PC-9 (cell line): ENCODE data around the gene CYS1. TPM values are rescaled to one million over a fixed set of nuclear protein-coding genes. Genes with fewer than 3 reads are reported as not detected.

Experiments used
- BruUV-seq: library from RNA; stranded (reverse); fragments of 400-500 nt; replicated peaks from 2 replicates; lab custom pipeline; 2021; lab: Mats Ljungman, UMichigan
- CTCF ChIA-PET: fragments of 300-600 bp; sonication (Branson Sonifier 250); formaldehyde crosslinking; loops from one replicate; lab custom pipeline; 2022; ENCODE audit warnings: antibody characterized with exemption; lab: Charles Lee
- POLR2A ChIA-PET: fragments of 300-600 bp; sonication (Branson Sonifier 250); formaldehyde crosslinking; loops from one replicate; lab custom pipeline; 2022; ENCODE audit warnings: antibody characterized with exemption; ENCODE audit not compliant: unreplicated experiment; lab: Charles Lee
- DNase-seq, 2 experiments: peaks; one replicate each; pipeline versions ENCODE4 v3.0.0 to v3.0.0-alpha.2; 2015 to 2022; ENCODE audit warnings: mixed read lengths in 1 of 2
- H2AFZ ChIP-seq: fragments of 200-600 bp; sonication (generic); 2 replicates; pipeline ENCODE4 v1.8.1; 2017; ENCODE audit warnings: antibody characterized with exemption
- H3F3A ChIP-seq: fragments of 200-600 bp; sonication (generic); 2 replicates; pipeline ENCODE4 v1.8.1; 2017; ENCODE audit warnings: antibody characterized with exemption, mild to moderate bottlenecking, low read depth; ENCODE audit not compliant: insufficient read depth
- H3K27ac ChIP-seq: fragments of 200-600 bp; sonication (generic); 2 replicates; pipeline ENCODE4 v1.6.1; 2016; ENCODE audit warnings: mixed run types
- H3K27me3 ChIP-seq: fragments of 200-600 bp; sonication (generic); 2 replicates; pipeline ENCODE4 v1.6.1; 2016; ENCODE audit warnings: low read depth, mixed run types; ENCODE audit not compliant: insufficient read depth
- H3K36me3 ChIP-seq: fragments of 200-600 bp; sonication (generic); 2 replicates; pipeline ENCODE4 v1.6.1; 2016; ENCODE audit warnings: low read depth, mixed run types
- H3K4me1 ChIP-seq: fragments of 200-600 bp; sonication (generic); replicated peaks from 2 replicates; pipeline ENCODE4 v1.6.1; 2016; ENCODE audit warnings: mixed run types; ENCODE audit not compliant: insufficient read depth
- H3K4me2 ChIP-seq: fragments of 200-600 bp; sonication (generic); 2 replicates; pipeline ENCODE4 v1.6.1; 2017; ENCODE audit warnings: mixed run types
- H3K4me3 ChIP-seq: fragments of 200-600 bp; sonication (generic); 2 replicates; pipeline ENCODE4 v1.6.1; 2016; ENCODE audit warnings: mixed run types
- H3K79me2 ChIP-seq: fragments of 200-600 bp; sonication (generic); 2 replicates; pipeline ENCODE4 v1.6.1; 2017; ENCODE audit warnings: low read depth, mixed run types
- H3K9me2 ChIP-seq: fragments of 200-600 bp; sonication (generic); 2 replicates; pipeline ENCODE4 v1.8.1; 2017; ENCODE audit warnings: mild to moderate bottlenecking; ENCODE audit not compliant: insufficient read depth
- H3K9me3 ChIP-seq: fragments of 200-600 bp; sonication (generic); 2 replicates; pipeline ENCODE4 v1.8.1; 2016; ENCODE audit warnings: low read depth; ENCODE audit not compliant: insufficient read depth
- H4K20me1 ChIP-seq: fragments of 200-600 bp; sonication (generic); 2 replicates; pipeline ENCODE4 v1.8.1; 2017; ENCODE audit not compliant: insufficient read depth
- EZH2 ChIP-seq: fragments of 200-600 bp; sonication (generic); IDR thresholded peaks from 2 replicates; pipeline ENCODE4 v1.8.0; 2017; ENCODE audit warnings: antibody characterized with exemption, low read depth
- intact Hi-C: fragments of 100-400 bp; cut with micrococcal nuclease; formaldehyde crosslinking; loops from one replicate; pipeline ENCODE4 v1.10.0; 2022; ENCODE audit not compliant: unreplicated experiment
- total RNA-seq: library from RNA; stranded (reverse); gene quantifications from 2 replicates; pipeline ENCODE4 v1.2.3, GENCODE V29; 2021
- TF ChIP-seq, protein P1 (sequence below): fragments of 200-600 bp; sonication (generic); conservative IDR thresholded peaks from 2 replicates; pipeline ENCODE4 v1.6.1; 2017; ENCODE audit warnings: mixed run types, antibody characterized with exemption, mild to moderate bottlenecking, moderate library complexity

CYS1 gene
- total RNA-seq, 1 experiment from 2014 or later: 0.61 TPM

DNA sequence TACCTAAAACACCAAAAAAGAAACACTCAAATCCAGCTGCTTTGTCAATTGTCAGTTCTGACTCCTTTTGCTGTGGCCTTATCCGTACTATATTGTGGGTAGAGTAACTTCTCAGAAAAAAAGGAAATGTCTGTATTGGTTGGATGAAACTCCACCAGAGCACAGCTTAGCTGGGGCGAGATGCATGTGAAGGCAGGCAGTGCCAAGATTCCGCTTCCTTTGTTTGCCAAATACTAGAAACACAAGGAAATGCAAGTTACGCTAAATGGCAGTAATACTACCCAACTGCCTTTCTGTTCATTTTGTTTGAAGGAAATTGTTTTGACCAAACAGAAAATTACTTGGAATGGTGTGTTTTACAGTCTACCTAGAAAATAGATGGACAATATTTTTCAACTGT lies 26.9 kb downstream of the CYS1 start:
- TF ChIP-seq EZH2: no peak
- TF ChIP-seq, protein P1, sequence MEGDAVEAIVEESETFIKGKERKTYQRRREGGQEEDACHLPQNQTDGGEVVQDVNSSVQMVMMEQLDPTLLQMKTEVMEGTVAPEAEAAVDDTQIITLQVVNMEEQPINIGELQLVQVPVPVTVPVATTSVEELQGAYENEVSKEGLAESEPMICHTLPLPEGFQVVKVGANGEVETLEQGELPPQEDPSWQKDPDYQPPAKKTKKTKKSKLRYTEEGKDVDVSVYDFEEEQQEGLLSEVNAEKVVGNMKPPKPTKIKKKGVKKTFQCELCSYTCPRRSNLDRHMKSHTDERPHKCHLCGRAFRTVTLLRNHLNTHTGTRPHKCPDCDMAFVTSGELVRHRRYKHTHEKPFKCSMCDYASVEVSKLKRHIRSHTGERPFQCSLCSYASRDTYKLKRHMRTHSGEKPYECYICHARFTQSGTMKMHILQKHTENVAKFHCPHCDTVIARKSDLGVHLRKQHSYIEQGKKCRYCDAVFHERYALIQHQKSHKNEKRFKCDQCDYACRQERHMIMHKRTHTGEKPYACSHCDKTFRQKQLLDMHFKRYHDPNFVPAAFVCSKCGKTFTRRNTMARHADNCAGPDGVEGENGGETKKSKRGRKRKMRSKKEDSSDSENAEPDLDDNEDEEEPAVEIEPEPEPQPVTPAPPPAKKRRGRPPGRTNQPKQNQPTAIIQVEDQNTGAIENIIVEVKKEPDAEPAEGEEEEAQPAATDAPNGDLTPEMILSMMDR: no peak
- Histone ChIP-seq H3K9me2 (no peaks in the 10 kb centered on the region), H3K4me1 (peaks cover 10% of the 10 kb centered on the region; the same call in 1 of the 2 replicates), H3K4me2 (no peak overlapping the region), H3F3A (peaks cover 18% of the 10 kb centered on the region), H3K9me3 (no peaks in the 10 kb centered on the region), H2AFZ (no peak overlapping the region), H3K79me2 (peaks cover 12% of the 10 kb centered on the region; the same call in 1 of the 2 replicates), H3K27ac (no peak overlapping the region), H3K4me3 (no peak overlapping the region), H4K20me1 (peaks cover 4% of the 10 kb centered on the region), H3K36me3 (peaks cover 33% of the 10 kb centered on the region; the same call in 1 of the 2 replicates), H3K27me3 (no peaks in the 10 kb centered on the region)
- ChIA-PET CTCF (no interaction called here), POLR2A (no interaction called here)
- intact Hi-C loops: loop anchor here (10.0 kb wide), 1 partner anchor 419 kb away; the partner anchor contains the start of gene YWHAQ
- BruUV-seq: no TSS peak
- DNase-seq: no peak

DNA sequence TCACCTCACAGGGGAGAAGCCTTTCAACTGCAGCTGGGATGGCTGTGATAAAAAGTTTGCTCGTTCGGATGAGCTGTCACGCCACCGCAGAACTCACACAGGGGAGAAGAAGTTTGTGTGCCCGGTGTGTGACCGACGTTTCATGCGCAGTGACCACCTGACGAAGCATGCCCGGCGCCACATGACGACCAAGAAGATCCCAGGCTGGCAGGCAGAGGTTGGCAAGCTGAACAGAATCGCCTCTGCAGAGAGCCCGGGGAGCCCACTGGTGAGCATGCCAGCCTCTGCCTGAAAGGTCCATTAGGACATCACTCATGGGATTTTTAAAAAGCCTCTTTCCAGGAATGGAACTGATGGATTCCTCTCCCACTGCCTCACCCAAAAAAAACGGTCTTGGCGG lies 28.0 kb downstream of the CYS1 start:
- Histone ChIP-seq H3K36me3 (peaks cover 35% of the 10 kb centered on the region; the same call in 1 of the 2 replicates), H3K27me3 (no peaks in the 10 kb centered on the region), H3K4me1 (peaks cover 10% of the 10 kb centered on the region; the same call in 1 of the 2 replicates), H3K9me2 (no peaks in the 10 kb centered on the region), H2AFZ (no peak overlapping the region), H3K4me2 (no peak overlapping the region), H3K9me3 (no peaks in the 10 kb centered on the region), H3F3A (peaks cover 19% of the 10 kb centered on the region), H4K20me1 (peaks cover 5% of the 10 kb centered on the region), H3K79me2 (peaks cover 12% of the 10 kb centered on the region; the same call in 1 of the 2 replicates), H3K4me3 (no peak overlapping the region), H3K27ac (no peak overlapping the region)
- POLR2A ChIA-PET: no interaction called here
- intact Hi-C loops: loop anchor here (10.0 kb wide), 1 partner anchor 417 kb away; the partner anchor contains the start of gene YWHAQ
- CTCF ChIA-PET: no interaction called here
- TF ChIP-seq, protein P1: no peak
- DNase-seq: no peak
- BruUV-seq: no TSS peak

DNA sequence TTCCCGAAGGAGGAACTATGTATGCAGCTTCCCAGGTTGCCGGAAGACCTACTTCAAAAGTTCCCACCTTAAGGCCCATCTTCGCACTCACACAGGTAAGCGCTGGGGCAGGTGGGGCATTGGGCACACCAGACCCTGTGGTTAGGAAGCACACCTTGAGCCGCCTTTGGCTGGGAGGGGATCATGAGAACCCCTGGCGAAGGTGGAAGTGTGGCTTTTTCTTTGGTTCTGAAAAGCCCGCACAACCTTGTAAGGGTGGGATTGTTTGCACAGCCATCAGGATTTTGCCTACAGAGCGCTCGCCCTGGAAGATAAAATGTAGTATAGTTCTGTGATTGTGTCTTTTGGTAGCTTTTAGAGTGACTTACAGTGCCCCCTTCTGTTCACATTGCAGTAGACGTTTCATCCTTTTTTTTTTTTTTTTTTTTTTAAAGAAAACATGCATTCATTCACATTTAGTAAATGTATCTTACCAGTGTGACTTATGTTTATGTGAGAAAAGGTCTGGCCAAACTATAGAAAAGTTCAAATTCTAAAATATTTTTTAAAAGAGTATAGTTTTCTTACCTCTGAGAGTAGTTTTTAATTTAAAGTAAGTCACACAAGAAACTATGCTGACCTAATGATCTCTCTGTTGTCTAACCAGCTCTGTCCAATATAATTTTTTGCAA lies 31.6 kb downstream of the CYS1 start:
- ChIA-PET CTCF (interaction anchor here (0.5 to 2.0 kb wide), 4 partner anchors 9 to 65 kb away, joined by 4 to 9 read pairs (median 6); no protein-coding TSS in a partner anchor), POLR2A (interaction anchor here (0.6 to 0.7 kb wide), 2 partner anchors 106 to 217 kb away, joined by 9 to 17 read pairs; no protein-coding TSS in a partner anchor)
- peaks cover 28% of the 10 kb centered on the region for H3K79me2 ChIP-seq
- H3K4me2 ChIP-seq: no peak overlapping the region
- peaks cover 26% of the 10 kb centered on the region for H4K20me1 ChIP-seq
- H3K4me3 ChIP-seq: no peak overlapping the region
- no peak overlapping the region for H2AFZ ChIP-seq
- no peak for TF ChIP-seq EZH2
- TF ChIP-seq, protein P1: peak; percentile 84
- H3K36me3 ChIP-seq: peaks cover 23% of the 10 kb centered on the region; the same call in 1 of the 2 replicates
- DNase-seq: no peak
- no peaks in the 10 kb centered on the region for H3K9me3 ChIP-seq
- BruUV-seq: no TSS peak
- no peaks in the 10 kb centered on the region for H3K9me2 ChIP-seq
- peaks cover 5% of the 10 kb centered on the region for H3K4me1 ChIP-seq
- H3F3A ChIP-seq: peaks cover 42% of the 10 kb centered on the region; the same call in 1 of the 2 replicates
- H3K27ac ChIP-seq: no peak overlapping the region
- no peaks in the 10 kb centered on the region for H3K27me3 ChIP-seq
- intact Hi-C loops: loop anchor here (1.0 kb wide), 1 partner anchor 249 kb away; no protein-coding TSS in a partner anchor
